Bronchial epithelial cell (primary cell): ENCODE data around the gene NUBPL. TPM values are rescaled to one million over a fixed set of nuclear protein-coding genes. Genes with fewer than 3 reads are reported as not detected.
"Not testable (repeated sequence)": the region's sequence is repeated elsewhere in the genome, so short reads cannot be mapped to it uniquely, and the experiment has no call there.

ENCODE experiments used
- DNase-seq: peaks from one replicate; pipeline ENCODE4 v3.0.0-alpha.2; 2010; ENCODE audit warnings: low read depth
- FAIRE-seq: peaks from 2 replicates; lab custom pipeline; 2011; peaks lifted over from hg19 to GRCh38; lab: Jason Lieb, UNC
- H3K27me3 ChIP-seq: 2 replicates; pipeline ENCODE4 v1.5.1; 2011; ENCODE audit warnings: low read length; ENCODE audit not compliant: control insufficient read depth, insufficient read depth
- H3K36me3 ChIP-seq: 2 replicates; pipeline ENCODE4 v1.5.1; 2011; ENCODE audit warnings: low read length; ENCODE audit not compliant: control insufficient read depth, insufficient read depth
- H3K4me3 ChIP-seq: 2 replicates; pipeline ENCODE4 v1.5.1; 2011; ENCODE audit warnings: mild to moderate bottlenecking, low read depth, low read length, control low read depth
- total RNA-seq: library from RNA; depleted of rRNA; stranded (reverse); fragments of >200 nt; gene quantifications from 2 replicates; pipeline ENCODE4 v1.2.1, GENCODE V29; 2014
- TF ChIP-seq, protein P1 (sequence below): IDR thresholded peaks from 2 replicates; pipeline ENCODE4 v1.5.1; 2011; ENCODE audit warnings: mild to moderate bottlenecking, moderate library complexity, low read length, control low read depth, inconsistent platforms; ENCODE audit not compliant: insufficient read depth, severe bottlenecking

The NUBPL gene
- total RNA-seq, 1 donor from 2014 or later, result 12.4 TPM

DNA sequence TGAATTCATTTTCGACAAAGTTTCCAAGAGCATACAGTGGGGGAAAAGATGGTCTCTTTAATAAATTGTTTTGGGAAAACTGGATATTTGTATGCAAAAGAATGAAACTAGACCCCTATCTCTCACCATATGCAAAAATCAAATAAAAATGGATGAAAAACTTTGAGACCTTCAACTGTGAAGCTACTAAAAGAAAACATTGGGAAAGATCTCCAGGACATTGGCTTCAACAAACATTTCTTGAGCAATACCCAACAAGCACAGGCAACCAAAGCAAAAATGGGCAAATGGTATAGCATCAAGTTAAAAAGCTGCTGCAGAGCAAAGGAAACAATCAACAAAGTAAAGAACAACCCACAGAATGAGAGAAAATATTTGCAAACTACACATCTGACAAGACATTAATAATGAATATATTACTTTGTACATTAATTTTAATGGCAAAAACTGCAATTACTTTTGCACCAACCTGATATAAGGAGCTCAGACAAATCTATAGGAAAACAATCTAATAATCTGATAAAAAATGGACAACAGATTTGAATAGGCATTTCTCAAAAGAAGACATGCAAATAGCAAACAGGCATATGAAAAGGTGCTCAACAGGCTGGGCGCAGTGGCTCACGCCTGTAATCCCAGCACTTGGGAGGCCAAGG, 50.7 kb downstream of the NUBPL start:
- Histone ChIP-seq H3K4me3 (no peak overlapping the region), H3K27me3 (no peaks in the 10 kb centered on the region), H3K36me3 (no peaks in the 10 kb centered on the region)
- TF ChIP-seq, protein P1, sequence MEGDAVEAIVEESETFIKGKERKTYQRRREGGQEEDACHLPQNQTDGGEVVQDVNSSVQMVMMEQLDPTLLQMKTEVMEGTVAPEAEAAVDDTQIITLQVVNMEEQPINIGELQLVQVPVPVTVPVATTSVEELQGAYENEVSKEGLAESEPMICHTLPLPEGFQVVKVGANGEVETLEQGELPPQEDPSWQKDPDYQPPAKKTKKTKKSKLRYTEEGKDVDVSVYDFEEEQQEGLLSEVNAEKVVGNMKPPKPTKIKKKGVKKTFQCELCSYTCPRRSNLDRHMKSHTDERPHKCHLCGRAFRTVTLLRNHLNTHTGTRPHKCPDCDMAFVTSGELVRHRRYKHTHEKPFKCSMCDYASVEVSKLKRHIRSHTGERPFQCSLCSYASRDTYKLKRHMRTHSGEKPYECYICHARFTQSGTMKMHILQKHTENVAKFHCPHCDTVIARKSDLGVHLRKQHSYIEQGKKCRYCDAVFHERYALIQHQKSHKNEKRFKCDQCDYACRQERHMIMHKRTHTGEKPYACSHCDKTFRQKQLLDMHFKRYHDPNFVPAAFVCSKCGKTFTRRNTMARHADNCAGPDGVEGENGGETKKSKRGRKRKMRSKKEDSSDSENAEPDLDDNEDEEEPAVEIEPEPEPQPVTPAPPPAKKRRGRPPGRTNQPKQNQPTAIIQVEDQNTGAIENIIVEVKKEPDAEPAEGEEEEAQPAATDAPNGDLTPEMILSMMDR, result no peak
- FAIRE-seq, result no peak
- DNase-seq, result no peak

DNA sequence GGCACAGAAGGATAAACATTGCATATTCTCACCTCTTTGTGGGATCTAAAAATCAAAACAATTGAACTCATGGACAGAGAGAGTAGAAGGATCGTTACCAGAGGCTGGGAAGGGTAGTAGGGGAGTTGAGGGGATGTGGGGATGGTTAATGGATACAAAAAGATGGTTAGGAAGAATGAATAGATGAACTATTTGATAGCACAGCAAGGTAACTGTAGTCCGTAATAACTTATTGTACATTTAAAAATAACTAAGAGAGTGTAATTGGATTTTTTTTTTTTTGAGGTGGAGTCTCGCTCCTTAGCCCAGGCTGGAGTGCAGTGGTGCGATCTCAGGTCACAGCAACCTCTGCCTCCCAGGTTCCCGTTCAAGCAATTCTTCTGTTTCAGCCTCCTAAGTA, 52.0 kb downstream of the NUBPL start:
- Histone ChIP-seq H3K36me3 (no peaks in the 10 kb centered on the region), H3K27me3 (no peaks in the 10 kb centered on the region), H3K4me3 (no peak overlapping the region)
- no peak for DNase-seq
- FAIRE-seq, result no peak
- TF ChIP-seq, protein P1, result no peak

DNA sequence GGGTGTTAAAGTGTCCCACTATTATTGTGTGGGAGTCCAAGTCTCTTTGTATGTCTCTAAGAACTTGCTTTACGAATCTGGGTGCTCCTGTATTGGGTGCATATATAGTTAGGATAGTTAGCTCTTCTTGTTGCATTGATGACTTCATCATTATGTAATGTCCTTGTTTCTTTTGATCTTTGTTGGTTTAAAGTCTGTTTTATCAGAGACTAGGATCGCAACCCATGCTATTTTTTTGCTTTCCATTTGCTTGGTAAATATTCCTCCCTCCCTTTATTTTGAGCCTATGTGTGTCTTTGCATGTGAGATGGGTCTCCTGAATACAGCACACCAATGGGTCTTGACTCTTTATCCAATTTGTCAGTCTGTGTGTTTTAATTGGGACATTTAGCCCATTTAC, 57.7 kb downstream of the NUBPL start:
- H3K4me3 ChIP-seq, FAIRE-seq, H3K27me3 ChIP-seq, H3K36me3 ChIP-seq, DNase-seq: not testable (repeated sequence)

DNA sequence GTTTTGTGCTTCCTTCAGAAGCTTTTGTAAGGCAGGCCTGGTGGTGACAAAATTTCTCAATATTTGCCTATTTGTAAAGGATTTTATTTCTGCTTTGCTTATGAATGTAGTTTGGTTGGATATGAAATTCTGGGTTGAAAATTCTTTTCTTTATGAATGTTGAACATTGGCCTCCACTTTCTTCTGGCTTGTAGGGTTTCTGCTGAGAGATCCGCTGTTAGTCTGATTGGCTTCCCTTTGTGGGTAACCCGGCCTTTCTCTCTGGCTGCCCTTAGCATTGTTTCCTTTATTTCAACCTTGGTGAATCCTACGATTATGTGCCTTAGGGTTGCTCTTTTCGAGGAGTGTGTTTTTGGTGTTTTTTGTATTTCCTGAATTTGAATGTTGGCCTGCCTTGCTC, 58.2 kb downstream of the NUBPL start:
- TF ChIP-seq, protein P1, result no peak
- Histone ChIP-seq H3K4me3 (no peak overlapping the region), H3K27me3 (no peaks in the 10 kb centered on the region), H3K36me3 (no peaks in the 10 kb centered on the region)
- FAIRE-seq, result no peak
- no peak for DNase-seq

DNA sequence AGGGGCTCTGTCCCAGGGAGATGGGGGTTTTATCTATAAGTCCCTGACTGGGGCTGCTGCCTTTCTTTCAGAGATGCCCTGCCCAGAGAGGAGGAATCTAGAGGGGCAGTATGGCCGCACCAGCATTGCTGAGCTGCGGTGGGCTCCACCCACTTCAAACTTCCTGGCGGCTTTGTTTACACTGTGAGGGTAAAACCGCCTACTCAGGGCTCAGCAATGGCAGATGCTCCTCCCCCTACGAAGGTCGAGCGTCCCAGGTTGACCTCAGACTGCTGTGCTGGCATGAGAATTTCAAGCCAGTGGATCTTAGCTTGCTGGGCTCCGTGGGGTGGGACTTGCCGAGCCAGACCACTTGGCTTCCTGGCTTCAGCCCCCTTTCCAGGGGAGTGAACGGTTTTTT, 59.7 kb downstream of the NUBPL start:
- H3K4me3 ChIP-seq, H3K36me3 ChIP-seq, H3K27me3 ChIP-seq, FAIRE-seq, DNase-seq: not testable (repeated sequence)

DNA sequence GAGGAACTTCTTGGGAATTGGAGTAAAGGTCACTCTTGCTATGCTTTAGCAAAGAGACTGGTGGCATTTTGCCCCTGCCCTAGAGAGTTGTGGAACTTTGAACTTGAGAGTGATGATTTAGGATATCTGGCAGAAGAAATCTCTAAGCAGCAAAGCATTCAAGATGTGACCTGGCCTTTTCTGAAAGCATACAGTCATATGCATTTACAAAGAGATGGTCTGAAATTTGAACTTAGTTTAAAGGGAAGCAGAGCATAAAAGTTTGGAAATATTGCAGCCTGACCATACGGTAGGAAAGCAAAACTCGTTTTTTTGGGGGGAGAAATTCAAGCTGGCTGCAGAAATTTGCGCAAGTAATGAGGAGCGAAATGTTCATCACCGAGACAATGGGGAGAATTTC, 60.9 kb downstream of the NUBPL start:
- H3K36me3 ChIP-seq, result no peaks in the 10 kb centered on the region
- no peak for DNase-seq
- no peak for FAIRE-seq
- no peaks in the 10 kb centered on the region for H3K27me3 ChIP-seq
- no peak overlapping the region for H3K4me3 ChIP-seq
- TF ChIP-seq, protein P1, result no peak

DNA sequence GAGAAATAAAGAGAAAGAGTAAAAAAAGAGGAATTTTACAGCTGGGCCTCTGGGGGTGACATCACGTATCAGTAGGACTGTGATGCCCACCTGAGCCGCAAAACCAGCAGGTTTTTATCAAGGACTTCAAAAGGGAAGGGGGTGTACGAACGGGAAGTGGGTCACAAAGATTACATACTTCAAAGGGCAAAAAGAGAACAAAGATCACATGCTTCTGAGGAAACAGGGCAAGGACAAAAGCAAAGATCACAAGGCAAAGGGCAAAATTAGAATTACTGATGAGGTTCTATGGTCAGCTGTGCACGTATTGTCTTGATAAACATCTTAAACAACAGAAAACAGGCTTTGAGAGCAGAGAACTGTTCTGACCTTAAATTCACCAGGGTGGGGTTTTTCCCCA, 91.7 kb downstream of the NUBPL start:
- H3K27me3 ChIP-seq, H3K4me3 ChIP-seq, FAIRE-seq, DNase-seq, H3K36me3 ChIP-seq: not testable (repeated sequence)
